HCT116 (cell line): ENCODE measurements around the gene CHST15. TPM values are rescaled to one million over a fixed set of nuclear protein-coding genes. Genes with fewer than 3 reads are reported as not detected.

Experiments used
- ATAC-seq: fragments of 200-7000 bp; cut with Tn5 transposase; 2 replicates; pipeline ENCODE4 v1.9.1; 2020; ENCODE audit warnings: mild to moderate bottlenecking, moderate library complexity
- BruUV-seq: library from RNA; stranded (reverse); fragments of 400-500 nt; replicated peaks from 2 replicates; lab custom pipeline; 2021; lab: Mats Ljungman, UMichigan
- CTCF ChIA-PET: fragments of 300-600 bp; sonication (Branson Sonifier 250); formaldehyde crosslinking; loops from one replicate; lab custom pipeline; 2021; ENCODE audit warnings: antibody characterized with exemption; lab: Charles Lee
- POLR2A ChIA-PET: fragments of 300-600, 350-600 bp; sonication (Branson Sonifier 250); formaldehyde crosslinking; loops from one replicate; lab custom pipeline; 2021; ENCODE audit warnings: antibody characterized with exemption; lab: Charles Lee
- RAD21 ChIA-PET, 2 experiments: fragments of 300-600 bp; sonication (Branson Sonifier 250); formaldehyde crosslinking; loops; one replicate each; lab custom pipeline; 2023; ENCODE audit warnings: low total read pairs in 2 of 2; ENCODE audit not compliant: uncharacterized antibody in 2 of 2, unreplicated experiment in 2 of 2, low non-redundant PET in 1 of 2; lab: Charles Lee
- DNase-seq: peaks from one replicate; pipeline ENCODE4 v3.0.0-alpha.2; 2010; ENCODE audit warnings: low read depth, low spot score
- H2AFZ ChIP-seq: fragments of 200-600 bp; shearing (Covaris generic), sonication (generic); 2 replicates; pipeline ENCODE4 v1.6.1; 2017; ENCODE audit warnings: low read depth, mixed run types, mixed read lengths, antibody characterized with exemption, low read length; ENCODE audit not compliant: poor library complexity, severe bottlenecking
- H3K27ac ChIP-seq: 2 replicates; pipeline ENCODE4 v1.5.1; 2012; ENCODE audit warnings: low read depth, low read length
- H3K27me3 ChIP-seq: fragments of 200-600 bp; sonication (generic); 2 replicates; pipeline ENCODE4 v1.6.1; 2016; ENCODE audit warnings: mixed run types, low read length, mixed read lengths; ENCODE audit not compliant: insufficient read depth
- H3K36me3 ChIP-seq, 2 experiments: fragments of 200-500 bp in 1 of 2; fragments of 200-600 bp in 1 of 2; sonication (Bioruptor generic) in 1 of 2; sonication (generic) in 1 of 2; 2 replicates each; pipeline versions ENCODE4 v1.5.1 to v1.6.1; 2014 to 2016; ENCODE audit warnings: low read length in 2 of 2, inconsistent platforms in 1 of 2, mixed read lengths in 1 of 2, mixed run types in 1 of 2; ENCODE audit not compliant: insufficient read depth in 2 of 2, control insufficient read depth in 1 of 2
- H3K4me1 ChIP-seq, 2 experiments: fragments of 200-600 bp in 1 of 2; sonication (generic) in 1 of 2; 2 replicates each; pipeline versions ENCODE4 v1.5.1 to v1.6.1; 2012 to 2017; ENCODE audit warnings: low read length in 2 of 2, inconsistent platforms in 1 of 2, mild to moderate bottlenecking in 1 of 2, mixed read lengths in 1 of 2, mixed run types in 1 of 2, moderate library complexity in 1 of 2; ENCODE audit not compliant: insufficient read depth in 2 of 2, control insufficient read depth in 1 of 2
- H3K4me2 ChIP-seq: fragments of 200-600 bp; sonication (generic); 2 replicates; pipeline ENCODE4 v1.6.1; 2017; ENCODE audit warnings: mixed run types, low read length, mixed read lengths
- H3K4me3 ChIP-seq, 2 experiments: fragments of 200-600 bp in 1 of 2; sonication (generic) in 1 of 2; replicated peaks in 1 of 2; 2 replicates each; pipeline ENCODE4 v1.5.1; 2011 to 2016; ENCODE audit warnings: low read length in 2 of 2, control low read depth in 1 of 2, low read depth in 1 of 2, mild to moderate bottlenecking in 1 of 2, mixed read lengths in 1 of 2, mixed run types in 1 of 2
- H3K79me2 ChIP-seq: fragments of 200-600 bp; sonication (generic); 2 replicates; pipeline ENCODE4 v1.6.1; 2017; ENCODE audit warnings: mild to moderate bottlenecking, mixed run types, low read length, moderate library complexity, mixed read lengths; ENCODE audit not compliant: insufficient read depth
- H3K9ac ChIP-seq: fragments of 200-600 bp; sonication (generic); 2 replicates; pipeline ENCODE4 v1.6.1; 2016; ENCODE audit warnings: low read length, mixed read lengths
- H3K9me2 ChIP-seq: fragments of 200-600 bp; sonication (generic), shearing (Covaris generic); 2 replicates; pipeline ENCODE4 v1.6.1; 2017; ENCODE audit warnings: mixed run types, mild to moderate bottlenecking, moderate library complexity; ENCODE audit not compliant: insufficient read depth
- H3K9me3 ChIP-seq, 2 experiments: fragments of 200-500 bp in 1 of 2; fragments of 200-600 bp in 1 of 2; sonication (Bioruptor generic) in 1 of 2; sonication (generic) in 1 of 2; 2 replicates each; pipeline ENCODE4 v1.6.1; 2014 to 2017; ENCODE audit warnings: low read length in 2 of 2, mixed read lengths in 2 of 2, inconsistent platforms in 1 of 2, low read depth in 1 of 2, mild to moderate bottlenecking in 1 of 2, mixed run types in 1 of 2, moderate library complexity in 1 of 2; ENCODE audit not compliant: control insufficient read depth in 1 of 2, insufficient read depth in 1 of 2
- H4K20me1 ChIP-seq: fragments of 200-600 bp; sonication (generic), shearing (Covaris generic); 2 replicates; pipeline ENCODE4 v1.6.1; 2017; ENCODE audit warnings: mixed run types, mild to moderate bottlenecking, moderate library complexity; ENCODE audit not compliant: insufficient read depth
- CBX3 ChIP-seq: IDR thresholded peaks from 2 replicates; pipeline ENCODE4 v1.6.1; 2012; ENCODE audit warnings: low read depth
- ELF1 ChIP-seq: IDR thresholded peaks from 2 replicates; pipeline ENCODE4 v1.6.1; 2012; ENCODE audit warnings: low read depth, borderline replicate concordance
- EZH2 ChIP-seq: fragments of 200-600 bp; sonication (generic); IDR thresholded peaks from 2 replicates; pipeline ENCODE4 v1.6.1; 2017; ENCODE audit warnings: antibody characterized with exemption, mixed run types
- EZH2phosphoT487 ChIP-seq: fragments of 200-600 bp; IDR thresholded peaks from 2 replicates; pipeline ENCODE4 v1.6.1; 2018; ENCODE audit warnings: antibody characterized with exemption, borderline replicate concordance
- JUND ChIP-seq: IDR thresholded peaks from 2 replicates; pipeline ENCODE4 v1.6.1; 2012
- POLR2A ChIP-seq: IDR thresholded peaks from 2 replicates; pipeline ENCODE4 v1.7.0; 2011; ENCODE audit warnings: borderline replicate concordance; ENCODE audit not compliant: insufficient read depth, insufficient read length; ENCODE audit errors: extremely low read depth
- RAD21 ChIP-seq: IDR thresholded peaks from 2 replicates; pipeline ENCODE4 v1.6.1; 2012; ENCODE audit warnings: low read depth, mild to moderate bottlenecking
- SP1 ChIP-seq: IDR thresholded peaks from 2 replicates; pipeline ENCODE4 v1.6.1; 2012; ENCODE audit warnings: low read depth
- SRF ChIP-seq: IDR thresholded peaks from 2 replicates; pipeline ENCODE4 v1.6.1; 2012; ENCODE audit warnings: low read depth
- intact Hi-C: fragments of 100-400 bp; cut with micrococcal nuclease; formaldehyde crosslinking; loops from 2 replicates; pipeline ENCODE4 v1.10.0; 2022
- total RNA-seq: library from RNA; stranded (reverse); gene quantifications from one replicate; pipeline ENCODE4 v1.2.1, GENCODE V29; 2021; ENCODE audit not compliant: unreplicated experiment
- TF ChIP-seq, protein P1 (sequence below), 3 experiments: fragments of 200-600 bp in 1 of 3; sonication (generic) in 1 of 3; IDR thresholded peaks in 2 of 3; conservative IDR thresholded peaks in 1 of 3; 2 replicates each; pipeline ENCODE4 v1.5.1; 2012 to 2017; ENCODE audit warnings: low read depth in 2 of 3, low read length in 2 of 3, antibody characterized with exemption in 1 of 3, borderline replicate concordance in 1 of 3, control low read depth in 1 of 3, mild to moderate bottlenecking in 1 of 3, mixed read lengths in 1 of 3, mixed run types in 1 of 3, moderate library complexity in 1 of 3; ENCODE audit not compliant: insufficient read depth in 1 of 3
- TF ChIP-seq, protein P2 (sequence below): IDR thresholded peaks from 2 replicates; pipeline ENCODE4 v1.6.1; 2011; ENCODE audit warnings: mild to moderate bottlenecking, low read length, moderate library complexity; ENCODE audit not compliant: insufficient replicate concordance; ENCODE audit errors: extremely low read depth

The CHST15 gene
- total RNA-seq, 1 experiment from 2014 or later: 47.2 TPM

DNA sequence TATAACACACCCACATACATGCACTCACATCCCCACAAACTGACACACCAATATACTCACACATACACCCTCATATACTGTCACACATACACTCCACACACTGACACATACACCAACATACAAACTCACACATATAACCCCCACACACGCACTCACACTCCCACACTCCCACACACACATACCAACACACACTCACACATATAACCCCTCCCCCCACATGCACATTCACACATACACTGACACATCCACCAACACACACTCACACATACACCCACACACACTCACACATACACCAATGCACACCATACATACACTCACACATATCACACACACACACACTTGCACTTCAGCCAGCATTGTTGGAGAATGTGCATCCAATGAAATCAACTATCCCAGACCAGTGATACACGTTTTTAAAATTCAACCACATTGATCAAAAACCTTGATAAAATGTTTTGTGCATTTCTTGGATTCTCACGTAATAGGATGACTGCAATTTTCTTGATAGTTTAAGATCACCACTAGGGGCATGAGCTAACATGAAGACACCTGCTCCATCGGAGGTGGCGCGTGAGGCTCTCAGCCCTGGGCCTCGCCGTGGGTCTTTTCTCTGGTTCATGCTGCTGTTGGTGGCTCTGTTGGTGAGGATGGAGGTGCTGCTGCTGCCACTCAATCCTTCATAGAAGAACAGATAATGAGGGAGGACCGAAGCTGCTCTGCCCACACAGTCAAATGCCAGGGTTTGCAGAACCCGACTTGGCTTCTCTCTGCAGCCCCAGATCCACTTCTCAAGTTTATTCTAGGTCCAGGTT lies 32.1 kb upstream of the CHST15 start:
- Histone ChIP-seq H4K20me1 (no peaks in the 10 kb centered on the region), H3K9ac (no peak overlapping the region), H2AFZ (peak overlapping the region; percentile 51), H3K27ac (no peak overlapping the region), H3K9me3 (no peaks in the 10 kb centered on the region), H3K4me3 (no peak overlapping the region), H3K36me3 (no peaks in the 10 kb centered on the region), H3K79me2 (no peaks in the 10 kb centered on the region), H3K9me2 (no peaks in the 10 kb centered on the region), H3K4me2 (no peak overlapping the region), H3K4me1 (peaks cover 0 to 9% of the 10 kb centered on the region in 2 experiments; a peak in 1 of 4 replicates), H3K27me3 (no peaks in the 10 kb centered on the region)
- ChIA-PET POLR2A (interaction anchor here (1.6 kb wide), 1 partner anchor 26 kb away, joined by 9 read pairs; no protein-coding TSS in a partner anchor), CTCF (interaction anchor here (0.7 to 2.1 kb wide), 8 partner anchors 9 to 278 kb away, joined by 4 to 9 read pairs (median 8); no protein-coding TSS in a partner anchor), RAD21 (interaction anchor here in 1 of 2 experiments (0.7 to 0.8 kb wide), 2 partner anchors 33 to 64 kb away, joined by 3 read pairs; no protein-coding TSS in a partner anchor)
- DNase-seq (peak; percentile 29), ATAC-seq (peak; percentile 88)
- no peak for TF ChIP-seq POLR2A
- TF ChIP-seq RAD21: peak; percentile 66
- no peak for TF ChIP-seq ELF1
- no peak for TF ChIP-seq SP1
- TF ChIP-seq, protein P1, sequence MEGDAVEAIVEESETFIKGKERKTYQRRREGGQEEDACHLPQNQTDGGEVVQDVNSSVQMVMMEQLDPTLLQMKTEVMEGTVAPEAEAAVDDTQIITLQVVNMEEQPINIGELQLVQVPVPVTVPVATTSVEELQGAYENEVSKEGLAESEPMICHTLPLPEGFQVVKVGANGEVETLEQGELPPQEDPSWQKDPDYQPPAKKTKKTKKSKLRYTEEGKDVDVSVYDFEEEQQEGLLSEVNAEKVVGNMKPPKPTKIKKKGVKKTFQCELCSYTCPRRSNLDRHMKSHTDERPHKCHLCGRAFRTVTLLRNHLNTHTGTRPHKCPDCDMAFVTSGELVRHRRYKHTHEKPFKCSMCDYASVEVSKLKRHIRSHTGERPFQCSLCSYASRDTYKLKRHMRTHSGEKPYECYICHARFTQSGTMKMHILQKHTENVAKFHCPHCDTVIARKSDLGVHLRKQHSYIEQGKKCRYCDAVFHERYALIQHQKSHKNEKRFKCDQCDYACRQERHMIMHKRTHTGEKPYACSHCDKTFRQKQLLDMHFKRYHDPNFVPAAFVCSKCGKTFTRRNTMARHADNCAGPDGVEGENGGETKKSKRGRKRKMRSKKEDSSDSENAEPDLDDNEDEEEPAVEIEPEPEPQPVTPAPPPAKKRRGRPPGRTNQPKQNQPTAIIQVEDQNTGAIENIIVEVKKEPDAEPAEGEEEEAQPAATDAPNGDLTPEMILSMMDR (IDR thresholded peaks at IDR 0.05 in 2 of 3, conservative IDR thresholded peaks at IDR 0.05 in 1 of 3; ENCODE audit: borderline replicate concordance in 1 of 3, insufficient read depth in 1 of 3, low read depth in 2 of 3, low read length in 2 of 3): peak; percentile 34 to 80 (median 73); a peak in 5 of 6 replicates
- no TSS peak for BruUV-seq
- intact Hi-C loops: no loop called here

DNA sequence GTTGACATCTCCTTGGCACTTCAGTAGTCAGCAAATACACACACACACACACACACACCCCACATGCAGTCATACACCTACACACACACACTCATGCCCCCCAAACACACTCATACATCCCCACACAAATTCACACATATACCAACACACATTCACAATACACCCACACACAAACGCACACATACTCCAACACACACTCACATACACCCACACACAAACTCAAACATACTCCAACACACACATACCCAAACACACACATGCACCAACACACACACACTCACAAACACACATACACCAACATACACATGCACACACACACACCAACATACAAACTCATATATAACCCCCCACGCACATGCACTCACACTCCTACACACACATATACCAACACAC lies 31.4 kb upstream of the CHST15 start:
- H3K9ac ChIP-seq: no peak overlapping the region
- no peak overlapping the region for H3K27ac ChIP-seq
- BruUV-seq: no TSS peak
- no peaks in the 10 kb centered on the region for H3K27me3 ChIP-seq
- no peak overlapping the region for H2AFZ ChIP-seq
- DNase-seq (no peak), ATAC-seq (no peak)
- POLR2A ChIA-PET: no interaction called here
- H4K20me1 ChIP-seq: no peaks in the 10 kb centered on the region
- CTCF ChIA-PET: no interaction called here
- intact Hi-C loops: no loop called here
- peaks cover 0 to 9% of the 10 kb centered on the region in 2 experiments; a peak in 1 of 4 replicates for H3K4me1 ChIP-seq
- H3K79me2 ChIP-seq: no peaks in the 10 kb centered on the region
- no peaks in the 10 kb centered on the region for H3K36me3 ChIP-seq
- H3K4me3 ChIP-seq: no peak overlapping the region
- RAD21 ChIA-PET: no interaction called here
- no peaks in the 10 kb centered on the region for H3K9me3 ChIP-seq
- no peaks in the 10 kb centered on the region for H3K9me2 ChIP-seq
- H3K4me2 ChIP-seq: no peak overlapping the region
- no peak for TF ChIP-seq EZH2phosphoT487
- no peak for TF ChIP-seq CBX3
- TF ChIP-seq EZH2: no peak
- no peak for TF ChIP-seq JUND
- no peak for TF ChIP-seq POLR2A
- TF ChIP-seq, protein P2, sequence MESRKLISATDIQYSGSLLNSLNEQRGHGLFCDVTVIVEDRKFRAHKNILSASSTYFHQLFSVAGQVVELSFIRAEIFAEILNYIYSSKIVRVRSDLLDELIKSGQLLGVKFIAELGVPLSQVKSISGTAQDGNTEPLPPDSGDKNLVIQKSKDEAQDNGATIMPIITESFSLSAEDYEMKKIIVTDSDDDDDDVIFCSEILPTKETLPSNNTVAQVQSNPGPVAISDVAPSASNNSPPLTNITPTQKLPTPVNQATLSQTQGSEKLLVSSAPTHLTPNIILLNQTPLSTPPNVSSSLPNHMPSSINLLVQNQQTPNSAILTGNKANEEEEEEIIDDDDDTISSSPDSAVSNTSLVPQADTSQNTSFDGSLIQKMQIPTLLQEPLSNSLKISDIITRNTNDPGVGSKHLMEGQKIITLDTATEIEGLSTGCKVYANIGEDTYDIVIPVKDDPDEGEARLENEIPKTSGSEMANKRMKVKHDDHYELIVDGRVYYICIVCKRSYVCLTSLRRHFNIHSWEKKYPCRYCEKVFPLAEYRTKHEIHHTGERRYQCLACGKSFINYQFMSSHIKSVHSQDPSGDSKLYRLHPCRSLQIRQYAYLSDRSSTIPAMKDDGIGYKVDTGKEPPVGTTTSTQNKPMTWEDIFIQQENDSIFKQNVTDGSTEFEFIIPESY: no peak
- no peak for TF ChIP-seq SRF
- no peak for TF ChIP-seq SP1
- TF ChIP-seq, protein P1 (IDR thresholded peaks at IDR 0.05 in 2 of 3, conservative IDR thresholded peaks at IDR 0.05 in 1 of 3; ENCODE audit: borderline replicate concordance in 1 of 3, insufficient read depth in 1 of 3, low read depth in 2 of 3, low read length in 2 of 3): no peak
